NCI-H2227 (cell line): ENCODE data around the gene NOS1AP.
"Not testable (repeated sequence)": the region's sequence is repeated elsewhere in the genome, so short reads cannot be mapped to it uniquely, and the experiment has no call there.

Experiments used
- DNase-seq: peaks from one replicate; lab custom pipeline; 2025; ENCODE audit not compliant: unreplicated experiment; lab: John Stamatoyannopoulos, UW

The NOS1AP gene

DNA sequence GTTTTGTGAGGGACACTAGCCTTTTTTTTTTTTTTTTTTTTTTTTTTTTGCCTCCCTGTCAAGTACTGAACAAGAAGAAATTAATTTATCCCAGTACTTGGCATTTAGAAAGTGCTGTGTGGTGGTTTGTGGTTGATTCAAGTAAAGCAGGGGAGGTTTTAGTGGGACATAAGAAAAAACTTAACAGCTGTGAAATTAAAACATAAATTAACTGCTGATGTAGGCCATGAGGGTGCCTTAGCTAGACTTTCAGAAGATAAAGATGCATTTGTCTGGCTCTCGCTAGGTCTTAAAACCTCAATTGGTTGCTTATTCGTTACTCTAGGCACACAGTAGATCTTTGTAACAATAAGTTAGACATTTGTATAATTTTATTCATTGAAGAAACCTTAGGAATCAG, 254.9 kb downstream of the NOS1AP start:
- no peak for DNase-seq

- DNase-seq = no peak
Observed at GRCh38 chr1:162326559-162326958, 257.1 kb downstream of the NOS1AP start.

DNA sequence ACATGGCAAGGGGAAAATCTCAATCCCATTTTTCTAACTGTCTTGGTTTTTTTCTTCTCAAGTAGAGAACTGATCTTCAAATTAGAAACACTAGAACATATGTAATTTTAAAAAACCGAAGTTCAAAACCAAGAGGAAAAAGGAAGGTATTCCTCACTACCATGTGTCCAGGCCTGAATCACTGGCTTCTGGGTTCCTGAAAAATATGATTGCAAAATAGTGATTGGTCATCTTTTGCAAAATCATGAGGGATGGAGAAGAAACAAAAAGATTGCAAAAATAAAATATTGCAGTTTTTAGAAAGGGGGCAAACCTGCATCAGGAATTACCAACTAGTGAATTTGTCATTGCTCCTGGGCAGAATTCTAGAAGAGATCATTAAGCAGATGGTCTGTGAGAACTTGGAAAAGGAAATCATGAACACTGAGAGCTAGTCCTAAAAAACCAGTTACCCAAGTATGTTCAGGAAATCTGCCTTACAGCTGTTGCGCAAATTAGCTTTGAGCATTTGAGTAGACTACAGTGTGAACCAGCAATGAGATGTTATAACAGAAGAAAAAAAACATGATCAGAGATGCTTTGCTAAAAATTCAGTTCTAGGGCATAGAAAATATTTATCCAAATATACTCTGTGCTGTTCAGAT, 257.8 kb downstream of the NOS1AP start:
- no peak for DNase-seq

DNA sequence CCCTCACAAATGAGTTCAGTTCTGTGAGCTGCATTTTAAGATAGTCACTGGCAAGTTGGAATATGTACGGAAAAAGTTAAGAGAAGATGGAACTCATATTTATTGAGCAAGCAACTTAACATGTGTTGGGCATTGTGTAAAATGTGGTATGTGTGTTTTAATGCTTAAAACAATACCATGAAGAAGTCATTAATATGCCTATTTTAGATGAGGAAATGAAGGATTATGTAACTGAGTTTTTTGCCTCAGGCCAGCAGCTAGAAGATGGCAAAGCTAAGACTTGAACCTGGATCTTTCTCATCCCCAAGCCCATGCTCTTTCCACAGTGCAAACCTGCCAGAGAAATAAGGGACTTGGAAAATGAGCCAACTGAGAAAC, 258.3 kb downstream of the NOS1AP start:
- DNase-seq = no peak

DNA sequence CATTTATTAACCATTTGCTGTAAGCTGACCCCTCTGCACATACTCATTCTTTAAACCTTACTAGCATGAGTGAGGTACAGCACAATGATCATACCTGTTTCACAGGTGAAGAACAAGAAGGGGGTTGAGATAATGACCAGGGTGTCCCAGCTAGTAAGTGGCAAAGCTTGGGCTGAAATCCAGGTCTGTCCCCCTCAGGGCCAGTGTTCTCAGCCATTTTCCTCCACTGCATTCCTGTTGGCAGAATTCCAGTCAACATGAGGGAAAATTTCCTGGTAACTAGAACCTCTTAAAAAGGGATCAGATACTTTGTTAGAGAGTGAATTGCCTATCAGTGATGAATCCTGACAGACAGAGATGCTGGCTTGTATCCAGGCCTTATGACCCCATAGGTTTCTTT, 259.0 kb downstream of the NOS1AP start:
- DNase-seq = peak; percentile 13

DNA sequence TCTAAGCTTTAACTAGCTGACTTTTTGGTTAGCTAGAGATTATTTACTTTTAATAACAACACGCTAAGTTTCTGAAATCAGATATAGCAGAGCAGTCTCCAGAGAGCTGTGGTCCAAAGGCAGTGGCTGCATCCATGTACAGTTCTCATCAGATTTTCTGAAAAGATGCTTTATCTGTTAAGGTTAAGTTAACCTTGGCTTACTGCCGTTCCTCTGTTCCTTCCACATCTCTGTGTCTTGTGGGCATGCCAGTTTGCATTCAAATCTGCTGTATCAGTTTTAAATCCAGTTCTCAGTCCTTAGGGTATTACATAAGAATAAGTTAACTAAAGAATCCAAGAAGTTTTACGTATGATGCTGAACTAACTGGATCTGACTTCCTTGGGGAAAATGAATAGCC, 260.3 kb downstream of the NOS1AP start:
- no peak for DNase-seq

- no peak for DNase-seq
Observed at GRCh38 chr1:162333991-162334390, 264.5 kb downstream of the NOS1AP start.

DNA sequence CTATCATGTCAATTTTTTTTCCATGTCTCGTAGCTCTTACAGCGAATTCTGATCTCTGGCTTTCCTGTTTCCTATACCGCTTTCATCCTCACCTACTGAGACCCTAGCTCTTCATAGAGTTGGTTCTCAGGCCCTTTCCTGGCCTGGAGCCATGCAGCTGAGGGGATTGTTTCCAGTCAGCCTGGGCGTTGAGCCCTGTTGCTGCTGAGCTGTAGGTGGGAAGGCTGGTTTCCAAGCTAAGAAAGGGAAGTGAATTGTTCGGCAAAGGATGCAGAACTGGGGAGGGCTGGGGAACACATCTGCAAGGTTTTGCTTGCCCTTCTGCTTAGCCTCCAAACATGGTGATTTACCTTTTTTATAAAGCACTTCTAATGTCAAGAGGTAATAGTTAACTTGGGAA, 265.6 kb downstream of the NOS1AP start:
- DNase-seq = no peak

- peak; percentile 57 for DNase-seq
Observed at GRCh38 chr1:162336621-162337285, 267.3 kb downstream of the NOS1AP start.

- DNase-seq = no peak
Observed at GRCh38 chr1:162342452-162342983, 273.0 kb downstream of the NOS1AP start.

- DNase-seq = no peak
Observed at GRCh38 chr1:162343470-162343869, 274.0 kb downstream of the NOS1AP start.

DNA sequence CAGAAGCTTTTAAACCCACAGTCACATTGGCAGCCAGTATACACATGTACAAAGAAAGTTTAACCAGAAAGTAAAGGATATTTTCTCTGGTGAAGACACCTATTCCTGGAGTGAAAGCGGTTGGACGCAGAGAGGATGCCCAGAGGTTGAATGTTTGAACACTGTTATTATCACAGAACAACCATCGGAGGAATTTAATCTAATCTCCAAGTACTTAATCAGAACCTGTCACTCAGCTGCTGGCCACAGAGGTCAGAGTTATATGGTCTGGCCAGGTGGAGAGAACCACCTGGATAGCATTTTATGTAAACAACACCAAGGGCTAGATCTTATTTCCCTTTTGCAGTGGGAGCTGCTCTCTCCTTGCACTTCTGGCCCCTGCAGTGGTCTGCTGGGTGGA, 277.8 kb downstream of the NOS1AP start:
- DNase-seq = no peak

GRCh38 chr1:162349635-162350330, 280.3 kb downstream of the NOS1AP start:
- DNase-seq = no peak

GRCh38 chr1:162351246-162351842, 281.9 kb downstream of the NOS1AP start:
- DNase-seq = no peak

DNA sequence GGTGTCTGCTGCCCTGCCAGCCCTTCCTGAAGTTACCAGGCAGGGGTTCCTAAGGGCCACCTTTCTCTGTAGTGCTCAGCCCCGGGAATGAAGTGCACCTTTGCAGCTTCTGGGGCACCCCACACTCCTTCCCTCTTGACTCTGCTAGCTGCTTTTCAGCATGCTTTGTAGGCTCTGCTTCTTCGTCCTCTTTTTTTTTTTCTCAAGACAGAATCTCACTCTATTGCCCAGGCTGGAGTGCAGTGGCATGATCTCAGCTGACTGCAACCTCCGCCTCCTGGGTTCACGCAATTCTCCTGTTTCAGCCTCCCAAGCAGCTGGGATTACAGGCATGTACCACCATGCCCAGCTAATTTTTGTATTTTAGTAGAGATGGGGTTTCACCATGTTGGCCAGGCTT, 282.4 kb downstream of the NOS1AP start:
- DNase-seq = not testable (repeated sequence)

DNA sequence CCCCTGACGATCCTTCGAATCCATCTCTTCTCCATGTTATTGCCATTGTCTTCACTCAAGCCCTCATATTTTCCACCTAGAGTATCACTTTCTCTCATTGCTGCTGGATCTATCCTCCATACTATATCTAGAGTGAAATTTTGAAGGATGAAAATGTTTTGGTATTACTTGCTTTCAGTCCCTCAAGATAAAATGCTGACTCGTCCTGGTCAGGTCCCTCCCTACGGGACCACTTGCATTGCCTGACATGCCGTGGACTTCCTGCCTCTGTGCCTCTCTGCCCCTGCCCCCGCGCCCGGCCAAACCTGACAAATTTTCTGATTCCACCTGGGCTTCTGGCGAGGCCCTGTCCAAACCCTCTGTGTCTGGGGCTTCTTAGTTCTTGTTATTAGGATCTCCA, 283.6 kb downstream of the NOS1AP start:
- DNase-seq = no peak

GRCh38 chr1:162353702-162354101, 284.2 kb downstream of the NOS1AP start:
- DNase-seq = no peak

DNA sequence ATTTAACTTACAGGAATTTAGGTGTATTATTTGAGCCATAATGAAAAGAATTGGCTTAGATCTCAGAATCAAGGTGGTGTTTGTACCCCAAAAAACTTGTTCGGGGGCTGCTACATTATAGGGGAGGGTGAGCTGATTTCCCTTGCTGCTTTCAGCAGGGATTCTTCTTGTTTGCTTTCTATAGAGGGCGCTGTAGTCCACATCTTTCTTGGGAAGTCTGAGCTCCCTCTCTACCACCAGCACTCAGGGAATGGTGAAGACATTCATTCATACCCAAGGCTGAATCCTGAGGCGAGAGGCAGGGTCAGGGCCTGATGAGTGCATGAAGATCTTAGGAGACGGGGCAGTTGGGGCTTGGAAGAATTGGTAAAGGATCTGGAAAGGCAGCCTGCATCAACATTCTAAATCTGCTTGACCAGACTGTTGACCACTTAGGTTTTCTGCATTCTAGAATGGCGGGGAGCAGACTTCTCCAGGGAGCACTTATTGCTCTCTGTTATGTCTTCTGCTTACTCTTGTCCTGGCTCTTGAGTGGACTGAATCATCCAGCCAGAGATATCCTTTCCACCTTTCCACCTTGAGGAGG, 288.3 kb downstream of the NOS1AP start:
- peak; percentile 49 for DNase-seq

GRCh38 chr1:162358928-162359327, 289.4 kb downstream of the NOS1AP start:
- no peak for DNase-seq

- DNase-seq = no peak
Observed at GRCh38 chr1:162359523-162360236, 290.2 kb downstream of the NOS1AP start.
